ENCODE measurements around the gene TRPM3.

TRPM3 gene

DNA sequence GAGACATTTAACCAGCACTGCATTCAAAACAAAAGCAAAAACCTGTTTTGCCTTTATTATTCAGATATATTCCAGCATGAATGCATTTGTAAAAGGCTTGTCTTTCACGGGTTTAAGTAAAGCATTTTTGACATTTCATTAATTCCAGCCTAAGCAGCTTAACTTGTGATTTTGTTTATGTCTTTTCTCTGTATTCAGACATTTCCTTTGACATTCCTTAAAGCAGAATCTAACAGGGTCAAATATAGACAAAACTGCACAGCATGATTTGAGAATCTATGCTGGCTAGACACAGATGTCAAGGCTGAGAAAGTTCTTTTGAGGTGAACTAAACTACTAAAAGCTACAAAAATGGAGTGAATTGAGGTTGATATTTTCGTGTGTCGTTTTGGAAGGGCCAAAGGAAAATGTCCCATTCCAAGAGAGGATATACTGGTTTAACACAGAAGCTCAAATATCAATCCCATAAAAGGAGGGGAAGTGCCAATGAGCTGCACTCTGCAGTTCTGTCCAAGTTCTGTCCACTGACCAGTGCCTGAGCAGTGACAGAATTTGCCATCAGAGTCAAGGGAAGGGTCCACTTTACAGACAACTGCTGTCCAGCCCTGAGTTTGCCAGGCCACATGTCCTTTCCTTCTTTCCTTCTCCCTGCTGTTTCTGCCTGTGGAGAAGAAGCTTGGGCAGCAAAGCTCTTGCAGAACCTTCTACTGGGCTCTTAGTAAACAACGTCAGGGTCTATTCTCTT is 508.2 kb downstream of the TRPM3 start:
- DNase-seq (no peak), ATAC-seq (replicated peaks) (no peak)
- Mint-ChIP-seq H3K27me3 (peaks cover 0 to 13% of the 10 kb centered on the region in 2 donors), H3K4me1 (ENCODE audit: low read depth in 2 of 2) (peaks cover 0 to 11% of the 10 kb centered on the region in 2 donors), H3K4me3 (no peak overlapping the region), H3K27ac (no peak overlapping the region), H3K9me3 (no peaks in the 10 kb centered on the region), H3K36me3 (ENCODE audit: insufficient read depth) (no peaks in the 10 kb centered on the region)

DNA sequence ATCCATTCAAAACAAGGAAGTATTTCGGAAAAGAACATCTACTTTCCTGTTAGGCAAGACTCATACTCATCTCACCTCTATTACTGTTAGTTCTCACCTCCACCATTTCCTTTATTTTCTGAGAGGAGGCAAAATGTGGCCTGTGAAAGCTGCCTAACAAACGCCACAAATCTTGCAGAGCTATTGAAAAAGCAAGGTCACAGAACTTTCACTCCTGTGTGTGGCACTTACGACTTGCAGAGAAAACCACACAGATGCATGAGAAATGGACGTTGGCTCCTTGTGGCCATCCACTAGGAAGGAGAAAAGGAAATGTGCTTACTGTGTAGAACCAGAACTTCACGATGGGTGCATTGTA is 511.2 kb downstream of the TRPM3 start:
- H3K36me3 Mint-ChIP-seq (ENCODE audit: insufficient read depth) = no peaks in the 10 kb centered on the region
- ATAC-seq (replicated peaks) = peak; percentile 21
- peak overlapping the region in 1 of 2 donors; percentile 59 for H3K27ac Mint-ChIP-seq
- peaks cover 0 to 5% of the 10 kb centered on the region in 2 donors for H3K27me3 Mint-ChIP-seq
- no peaks in the 10 kb centered on the region for H3K9me3 Mint-ChIP-seq
- peaks cover 0 to 11% of the 10 kb centered on the region in 2 donors for H3K4me1 Mint-ChIP-seq (ENCODE audit: low read depth in 2 of 2)
- DNase-seq = no peak
- peak overlapping the region in 1 of 2 donors; percentile 8 for H3K4me3 Mint-ChIP-seq

GRCh38 chr9:70609542-70610286 is 511.7 kb downstream of the TRPM3 start:
- DNase-seq = no peak
- H3K27me3 Mint-ChIP-seq = peaks cover 0 to 5% of the 10 kb centered on the region in 2 donors
- peaks cover 0 to 11% of the 10 kb centered on the region in 2 donors for H3K4me1 Mint-ChIP-seq (ENCODE audit: low read depth in 2 of 2)
- no peaks in the 10 kb centered on the region for H3K36me3 Mint-ChIP-seq (ENCODE audit: insufficient read depth)
- no peaks in the 10 kb centered on the region for H3K9me3 Mint-ChIP-seq
- H3K4me3 Mint-ChIP-seq = no peak overlapping the region
- ATAC-seq (replicated peaks) = no peak
- peak overlapping the region in 1 of 2 donors; percentile 59 for H3K27ac Mint-ChIP-seq

DNA sequence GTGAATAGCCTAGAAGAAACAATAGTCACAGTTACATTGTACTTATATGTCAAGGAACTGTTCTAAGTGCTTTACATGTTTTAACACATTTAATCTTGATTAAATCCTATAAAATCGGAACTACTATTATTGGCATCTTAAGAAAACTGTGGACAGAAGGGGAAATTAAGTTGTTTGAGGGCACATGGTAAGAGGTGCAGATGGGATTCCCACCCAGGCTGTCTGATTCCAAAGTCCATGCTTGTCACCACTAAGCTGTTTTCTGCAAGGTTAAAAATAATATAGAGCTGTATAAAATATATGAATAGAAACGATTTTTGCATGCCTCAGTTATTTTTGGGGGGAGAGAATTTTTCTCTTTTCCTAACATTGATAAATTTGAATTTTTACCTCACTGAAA is 512.4 kb downstream of the TRPM3 start:
- no peak overlapping the region for H3K4me3 Mint-ChIP-seq
- peaks cover 0 to 11% of the 10 kb centered on the region in 2 donors for H3K4me1 Mint-ChIP-seq (ENCODE audit: low read depth in 2 of 2)
- no peaks in the 10 kb centered on the region for H3K36me3 Mint-ChIP-seq (ENCODE audit: insufficient read depth)
- ATAC-seq (replicated peaks) (no peak), DNase-seq (no peak)
- H3K9me3 Mint-ChIP-seq = no peaks in the 10 kb centered on the region
- H3K27ac Mint-ChIP-seq = no peak overlapping the region
- H3K27me3 Mint-ChIP-seq = peaks cover 0 to 5% of the 10 kb centered on the region in 2 donors

GRCh38 chr9:70607926-70608325 is 513.5 kb downstream of the TRPM3 start:
- H3K27me3 Mint-ChIP-seq = peaks cover 0 to 5% of the 10 kb centered on the region in 2 donors
- no peaks in the 10 kb centered on the region for H3K9me3 Mint-ChIP-seq
- H3K27ac Mint-ChIP-seq = no peak overlapping the region
- no peak overlapping the region for H3K4me3 Mint-ChIP-seq
- H3K4me1 Mint-ChIP-seq (ENCODE audit: low read depth in 2 of 2) = peaks cover 0 to 11% of the 10 kb centered on the region in 2 donors
- no peak for DNase-seq
- no peaks in the 10 kb centered on the region for H3K36me3 Mint-ChIP-seq (ENCODE audit: insufficient read depth)
- ATAC-seq (replicated peaks) = no peak

GRCh38 chr9:70607329-70607728 is 514.1 kb downstream of the TRPM3 start:
- Mint-ChIP-seq H3K9me3 (no peaks in the 10 kb centered on the region), H3K4me1 (ENCODE audit: low read depth in 2 of 2) (peaks cover 0 to 14% of the 10 kb centered on the region in 2 donors), H3K27ac (no peak overlapping the region), H3K36me3 (ENCODE audit: insufficient read depth) (no peaks in the 10 kb centered on the region), H3K27me3 (peaks cover 0 to 5% of the 10 kb centered on the region in 2 donors), H3K4me3 (no peak overlapping the region)
- ATAC-seq (replicated peaks) = no peak
- DNase-seq = no peak

- H3K9me3 Mint-ChIP-seq = no peaks in the 10 kb centered on the region
- DNase-seq (no peak), ATAC-seq (replicated peaks) (no peak)
- H3K27ac Mint-ChIP-seq = peak overlapping the region in 1 of 2 donors; percentile 45
- no peak overlapping the region for H3K4me3 Mint-ChIP-seq
- H3K27me3 Mint-ChIP-seq = no peaks in the 10 kb centered on the region
- H3K36me3 Mint-ChIP-seq (ENCODE audit: insufficient read depth) = no peaks in the 10 kb centered on the region
- H3K4me1 Mint-ChIP-seq (ENCODE audit: low read depth in 2 of 2) = peaks cover 0 to 4% of the 10 kb centered on the region in 2 donors
These were observed 518.4 kb downstream of the TRPM3 start for GRCh38 chr9:70603020-70603411.

DNA sequence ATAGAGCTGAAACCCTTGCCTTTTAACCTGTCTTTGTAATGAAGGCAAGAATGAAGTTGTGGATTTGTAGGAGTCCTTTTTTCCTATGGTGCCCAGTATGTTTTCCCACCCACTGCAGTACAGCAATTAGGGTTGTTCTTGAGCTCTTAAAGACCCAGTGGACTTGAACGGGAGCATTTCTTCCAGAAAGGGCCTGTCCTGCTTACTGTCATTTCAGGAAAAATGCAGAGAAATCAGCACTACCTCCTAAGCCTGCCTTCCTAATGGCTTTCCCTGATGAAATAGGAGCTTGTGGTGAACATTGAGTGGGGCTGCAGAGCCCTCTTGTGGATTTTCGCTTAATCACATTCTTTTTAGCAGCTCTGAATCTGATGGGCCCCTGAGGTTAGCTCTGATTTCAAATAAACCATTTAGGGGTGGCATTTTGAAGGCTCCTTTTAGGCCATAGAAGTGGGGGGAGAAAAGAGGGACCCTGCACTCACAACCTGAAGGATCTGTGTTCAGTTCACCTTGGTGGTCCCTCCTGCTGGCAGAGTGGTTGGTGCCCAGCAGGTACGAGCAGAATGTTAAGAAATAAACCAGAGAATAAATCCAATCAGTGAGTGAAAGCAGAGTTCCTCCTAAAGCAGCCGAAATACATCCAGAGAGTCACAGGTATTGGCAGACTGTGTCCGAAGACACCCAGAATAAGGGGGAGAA is 519.0 kb downstream of the TRPM3 start:
- peak; percentile 32 to 49 (median 34) for DNase-seq
- Mint-ChIP-seq H3K27ac (peak overlapping the region in 1 of 2 donors; percentile 45), H3K4me3 (no peak overlapping the region), H3K36me3 (ENCODE audit: insufficient read depth) (no peaks in the 10 kb centered on the region), H3K4me1 (ENCODE audit: low read depth in 2 of 2) (peaks cover 0 to 4% of the 10 kb centered on the region in 2 donors), H3K9me3 (no peaks in the 10 kb centered on the region), H3K27me3 (no peaks in the 10 kb centered on the region)
- ATAC-seq (replicated peaks) = peak; percentile 69

- Mint-ChIP-seq H3K36me3 (ENCODE audit: insufficient read depth) (no peaks in the 10 kb centered on the region), H3K4me1 (ENCODE audit: low read depth in 2 of 2) (peaks cover 0 to 4% of the 10 kb centered on the region in 2 donors), H3K4me3 (no peak overlapping the region), H3K27me3 (no peaks in the 10 kb centered on the region), H3K9me3 (no peaks in the 10 kb centered on the region), H3K27ac (no peak overlapping the region)
- ATAC-seq (replicated peaks) = no peak
- DNase-seq = no peak
These were observed 520.1 kb downstream of the TRPM3 start for GRCh38 chr9:70601000-70601951.

- H3K36me3 Mint-ChIP-seq (ENCODE audit: insufficient read depth) = no peaks in the 10 kb centered on the region
- H3K27ac Mint-ChIP-seq = no peak overlapping the region
- no peak overlapping the region for H3K4me3 Mint-ChIP-seq
- no peak for ATAC-seq (replicated peaks)
- DNase-seq = no peak
- H3K9me3 Mint-ChIP-seq = no peaks in the 10 kb centered on the region
- no peaks in the 10 kb centered on the region for H3K27me3 Mint-ChIP-seq
- peaks cover 0 to 4% of the 10 kb centered on the region in 2 donors for H3K4me1 Mint-ChIP-seq (ENCODE audit: low read depth in 2 of 2)
These were observed 520.9 kb downstream of the TRPM3 start for GRCh38 chr9:70600506-70600905.

- peaks cover 0 to 4% of the 10 kb centered on the region in 2 donors for H3K4me1 Mint-ChIP-seq (ENCODE audit: low read depth in 2 of 2)
- no peaks in the 10 kb centered on the region for H3K36me3 Mint-ChIP-seq (ENCODE audit: insufficient read depth)
- H3K27me3 Mint-ChIP-seq = no peaks in the 10 kb centered on the region
- no peak for DNase-seq
- H3K27ac Mint-ChIP-seq = no peak overlapping the region
- no peaks in the 10 kb centered on the region for H3K9me3 Mint-ChIP-seq
- no peak overlapping the region for H3K4me3 Mint-ChIP-seq
- ATAC-seq (replicated peaks) = no peak
These were observed 523.5 kb downstream of the TRPM3 start for GRCh38 chr9:70597886-70598285.

- H3K9me3 Mint-ChIP-seq = no peaks in the 10 kb centered on the region
- DNase-seq (no peak), ATAC-seq (replicated peaks) (no peak)
- H3K4me3 Mint-ChIP-seq = no peak overlapping the region
- no peaks in the 10 kb centered on the region for H3K36me3 Mint-ChIP-seq (ENCODE audit: insufficient read depth)
- no peaks in the 10 kb centered on the region for H3K4me1 Mint-ChIP-seq (ENCODE audit: low read depth in 2 of 2)
- H3K27me3 Mint-ChIP-seq = peaks cover 0 to 9% of the 10 kb centered on the region in 2 donors
- no peak overlapping the region for H3K27ac Mint-ChIP-seq
These were observed 526.2 kb downstream of the TRPM3 start for GRCh38 chr9:70595211-70595610.
